A673 (cell line): ENCODE measurements around the gene KCNQ2. TPM values are rescaled to one million over a fixed set of nuclear protein-coding genes. Genes with fewer than 3 reads are reported as not detected.

ENCODE experiments used
- BruUV-seq: library from RNA; stranded (reverse); fragments of 400-500 nt; replicated peaks from 2 replicates; lab custom pipeline; 2021; lab: Mats Ljungman, UMichigan
- CTCF ChIA-PET: fragments of 300-600 bp; sonication (Branson Sonifier 250); formaldehyde crosslinking; loops from one replicate; lab custom pipeline; 2022; ENCODE audit warnings: antibody characterized with exemption; lab: Charles Lee
- POLR2A ChIA-PET: fragments of 300-600 bp; sonication (Branson Sonifier 250); formaldehyde crosslinking; loops from one replicate; lab custom pipeline; 2022; ENCODE audit warnings: antibody characterized with exemption; ENCODE audit not compliant: low non-redundant PET; lab: Charles Lee
- DNase-seq: peaks from one replicate; pipeline ENCODE4 v3.0.0-alpha.2; 2015; ENCODE audit warnings: low spot score
- H3K27ac ChIP-seq: fragments of 200-600 bp; sonication (generic); 2 replicates; pipeline ENCODE4 v1.5.1; 2016; ENCODE audit warnings: mixed run types, low read depth, mild to moderate bottlenecking, mixed read lengths, antibody characterized with exemption, low read length; ENCODE audit not compliant: poor library complexity, severe bottlenecking
- H3K27me3 ChIP-seq: fragments of 200-600 bp; sonication (generic); replicated peaks from 2 replicates; pipeline ENCODE4 v1.6.1; 2017; ENCODE audit warnings: mixed run types, low read depth, mild to moderate bottlenecking, mixed read lengths, antibody characterized with exemption, low read length; ENCODE audit not compliant: insufficient read depth, poor library complexity
- H3K36me3 ChIP-seq: fragments of 200-600 bp; sonication (generic); 2 replicates; pipeline ENCODE4 v1.6.1; 2016; ENCODE audit warnings: mixed run types, mild to moderate bottlenecking, mixed read lengths, antibody characterized with exemption, low read length; ENCODE audit not compliant: insufficient read depth, poor library complexity, severe bottlenecking
- H3K4me1 ChIP-seq: fragments of 200-600 bp; sonication (generic); 2 replicates; pipeline ENCODE4 v1.6.1; 2017; ENCODE audit warnings: mixed run types, mild to moderate bottlenecking, mixed read lengths, antibody characterized with exemption, low read length; ENCODE audit not compliant: insufficient read depth, poor library complexity, severe bottlenecking
- H3K4me3 ChIP-seq: fragments of 200-600 bp; sonication (generic); 2 replicates; pipeline ENCODE4 v1.5.1; 2016; ENCODE audit warnings: low read depth, mixed run types, mild to moderate bottlenecking, mixed read lengths, low read length; ENCODE audit not compliant: poor library complexity, severe bottlenecking
- H3K9me3 ChIP-seq: fragments of 200-600 bp; sonication (generic); 2 replicates; pipeline ENCODE4 v1.6.1; 2016; ENCODE audit warnings: mixed run types, low read depth, mild to moderate bottlenecking, mixed read lengths, antibody characterized with exemption, low read length; ENCODE audit not compliant: poor library complexity, severe bottlenecking
- EZH2 ChIP-seq: fragments of 200-600 bp; sonication (generic); IDR thresholded peaks from 2 replicates; pipeline ENCODE4 v1.6.1; 2017; ENCODE audit warnings: borderline replicate concordance, low read depth, mild to moderate bottlenecking, mixed read lengths, antibody characterized with exemption, low read length; ENCODE audit not compliant: poor library complexity, severe bottlenecking
- intact Hi-C: fragments of 100-400 bp; cut with micrococcal nuclease; formaldehyde crosslinking; loops from one replicate; pipeline ENCODE4 v1.10.0; 2022; ENCODE audit not compliant: unreplicated experiment
- total RNA-seq: library from RNA; stranded (reverse); gene quantifications from 2 replicates; pipeline ENCODE4 v1.2.3, GENCODE V29; 2021
- TF ChIP-seq, protein P1 (sequence below): fragments of 300-800, 200-600 bp; sonication (generic); conservative IDR thresholded peaks from 2 replicates; pipeline ENCODE4 v1.5.1; 2017; ENCODE audit warnings: low read depth, mild to moderate bottlenecking, antibody characterized with exemption, low read length, moderate library complexity, mixed read lengths

KCNQ2 gene
- total RNA-seq, 1 experiment from 2014 or later, result 6.6 TPM

DNA sequence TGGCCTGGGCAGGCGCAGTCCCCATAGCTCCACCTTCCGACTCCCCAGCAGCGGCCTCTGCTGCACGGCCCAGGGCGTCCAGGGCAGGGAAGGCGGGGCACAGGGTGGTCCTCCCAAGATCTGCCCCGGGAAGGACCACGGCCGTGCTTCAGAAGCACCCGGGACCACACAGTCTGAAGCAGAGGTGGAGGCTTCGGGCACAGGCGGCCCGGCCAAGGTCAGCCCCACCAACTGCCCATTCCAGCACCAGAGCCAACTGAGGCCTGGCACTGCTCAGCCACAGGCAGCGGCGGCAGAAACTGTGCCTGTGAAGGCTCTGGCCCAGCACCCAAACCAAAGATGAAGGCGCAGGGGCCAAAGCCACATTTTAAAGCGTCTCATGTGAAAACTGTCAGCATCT lies 20.6 kb downstream of the KCNQ2 start:
- H3K4me1 ChIP-seq, result peaks cover 25% of the 10 kb centered on the region
- no peaks in the 10 kb centered on the region for H3K36me3 ChIP-seq
- ChIA-PET POLR2A (no interaction called here), CTCF (no interaction called here)
- no peak overlapping the region for H3K27ac ChIP-seq
- no peak overlapping the region for H3K4me3 ChIP-seq
- no peak for DNase-seq
- H3K9me3 ChIP-seq, result no peaks in the 10 kb centered on the region
- intact Hi-C loops, result no loop called here
- TF ChIP-seq, protein P1, sequence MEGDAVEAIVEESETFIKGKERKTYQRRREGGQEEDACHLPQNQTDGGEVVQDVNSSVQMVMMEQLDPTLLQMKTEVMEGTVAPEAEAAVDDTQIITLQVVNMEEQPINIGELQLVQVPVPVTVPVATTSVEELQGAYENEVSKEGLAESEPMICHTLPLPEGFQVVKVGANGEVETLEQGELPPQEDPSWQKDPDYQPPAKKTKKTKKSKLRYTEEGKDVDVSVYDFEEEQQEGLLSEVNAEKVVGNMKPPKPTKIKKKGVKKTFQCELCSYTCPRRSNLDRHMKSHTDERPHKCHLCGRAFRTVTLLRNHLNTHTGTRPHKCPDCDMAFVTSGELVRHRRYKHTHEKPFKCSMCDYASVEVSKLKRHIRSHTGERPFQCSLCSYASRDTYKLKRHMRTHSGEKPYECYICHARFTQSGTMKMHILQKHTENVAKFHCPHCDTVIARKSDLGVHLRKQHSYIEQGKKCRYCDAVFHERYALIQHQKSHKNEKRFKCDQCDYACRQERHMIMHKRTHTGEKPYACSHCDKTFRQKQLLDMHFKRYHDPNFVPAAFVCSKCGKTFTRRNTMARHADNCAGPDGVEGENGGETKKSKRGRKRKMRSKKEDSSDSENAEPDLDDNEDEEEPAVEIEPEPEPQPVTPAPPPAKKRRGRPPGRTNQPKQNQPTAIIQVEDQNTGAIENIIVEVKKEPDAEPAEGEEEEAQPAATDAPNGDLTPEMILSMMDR, result no peak
- no peak for TF ChIP-seq EZH2
- H3K27me3 ChIP-seq, result no peaks in the 10 kb centered on the region
- no TSS peak for BruUV-seq

GRCh38 chr20:63449796-63450730 lies 22.4 kb downstream of the KCNQ2 start:
- no TSS peak for BruUV-seq
- H3K27me3 ChIP-seq, result no peaks in the 10 kb centered on the region
- H3K27ac ChIP-seq, result no peak overlapping the region
- H3K36me3 ChIP-seq, result no peaks in the 10 kb centered on the region
- CTCF ChIA-PET, result no interaction called here
- POLR2A ChIA-PET, result no interaction called here
- intact Hi-C loops, result no loop called here
- H3K4me3 ChIP-seq, result no peak overlapping the region
- no peaks in the 10 kb centered on the region for H3K9me3 ChIP-seq
- no peak for TF ChIP-seq EZH2
- TF ChIP-seq, protein P1, result no peak
- peaks cover 16% of the 10 kb centered on the region for H3K4me1 ChIP-seq
- DNase-seq, result no peak

DNA sequence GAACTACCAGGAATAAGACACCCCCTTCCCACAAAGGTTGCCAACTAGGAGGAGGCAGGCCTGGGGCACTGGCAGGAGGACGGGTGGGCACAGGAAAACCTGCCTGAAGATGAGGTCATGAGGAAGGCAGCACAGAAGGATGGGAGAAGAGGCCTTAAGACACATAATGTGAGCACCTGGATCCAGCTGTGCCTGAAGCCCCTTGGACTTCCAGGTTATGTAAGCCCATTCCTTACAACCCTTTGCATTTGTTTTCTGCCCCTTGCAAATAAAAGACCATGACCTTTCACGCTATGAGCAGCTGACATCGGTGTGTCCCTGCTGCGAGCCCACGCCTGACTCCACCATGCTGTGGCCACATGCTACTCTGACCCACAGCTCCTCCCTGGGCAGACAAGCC lies 23.4 kb downstream of the KCNQ2 start:
- ChIA-PET POLR2A (no interaction called here), CTCF (no interaction called here)
- Histone ChIP-seq H3K36me3 (no peaks in the 10 kb centered on the region), H3K4me1 (peaks cover 7% of the 10 kb centered on the region), H3K27me3 (no peaks in the 10 kb centered on the region), H3K4me3 (no peak overlapping the region), H3K27ac (no peak overlapping the region), H3K9me3 (no peaks in the 10 kb centered on the region)
- TF ChIP-seq, protein P1, result no peak
- no peak for TF ChIP-seq EZH2
- DNase-seq, result no peak
- intact Hi-C loops, result no loop called here
- no TSS peak for BruUV-seq
